Tibial nerve (tissue), 3 donors: Measurements from ENCODE around the gene MAGI1.

Source experiments
- CTCF ChIP-seq, 5 experiments: fragments of 200-600 bp in 3 of 5; fragments of 450-650 bp in 2 of 5; sonication (generic) in 3 of 5; IDR thresholded peaks; one replicate each; pipeline ENCODE4 v1.5.1; 2016 to 2019; ENCODE audit warnings: antibody characterized with exemption in 5 of 5, mild to moderate bottlenecking in 3 of 5, moderate library complexity in 2 of 5
- POLR2A ChIP-seq, 2 donors: fragments of 450-650 bp; IDR thresholded peaks; one replicate each; pipeline ENCODE4 v1.6.1; 2017; ENCODE audit warnings: antibody characterized with exemption in 2 of 2, mild to moderate bottlenecking in 2 of 2, moderate library complexity in 2 of 2

GRCh38 chr3:65503776-65504175 lies 534.9 kb downstream of the MAGI1 start:
- TF ChIP-seq CTCF (IDR thresholded peaks at IDR 0.05) (no peak), POLR2A (IDR thresholded peaks at IDR 0.05) (no peak)
